ENCODE results near the gene SLC28A2.

SLC28A2 gene

GRCh38 chr15:45326741-45327140, 74.7 kb downstream of the SLC28A2 start:
- DNase-seq: no peak
